DOHH2 (cell line): ENCODE data around the gene SNAP29.

Experiments
- H3F3A ChIP-seq: fragments of 200-600 bp; sonication (generic), shearing (Covaris generic); 2 replicates; pipeline ENCODE4 v1.6.0; 2016; ENCODE audit warnings: antibody characterized with exemption, mild to moderate bottlenecking; ENCODE audit not compliant: control insufficient read depth, insufficient read depth
- H3K27ac ChIP-seq: fragments of 200-600 bp; sonication (generic); 2 replicates; pipeline ENCODE4 v1.5.1; 2014; ENCODE audit warnings: low read depth, mild to moderate bottlenecking, low read length, moderate library complexity
- H3K27me3 ChIP-seq: fragments of 200-600 bp; sonication (generic); 2 replicates; pipeline ENCODE4 v1.6.1; 2014; ENCODE audit warnings: mild to moderate bottlenecking, low read length, mixed read lengths; ENCODE audit not compliant: control insufficient read depth
- H3K36me3 ChIP-seq: fragments of 200-600 bp; sonication (generic); 2 replicates; pipeline ENCODE4 v1.6.1; 2014; ENCODE audit warnings: mild to moderate bottlenecking, low read length, moderate library complexity, mixed read lengths; ENCODE audit not compliant: control insufficient read depth
- H3K4me1 ChIP-seq: fragments of 200-600 bp; sonication (generic); 2 replicates; pipeline ENCODE4 v1.6.1; 2014; ENCODE audit warnings: mild to moderate bottlenecking, low read length, mixed read lengths; ENCODE audit not compliant: control insufficient read depth
- H3K4me2 ChIP-seq: fragments of 200-600 bp; sonication (generic); 2 replicates; pipeline ENCODE4 v1.6.0; 2014; ENCODE audit warnings: mild to moderate bottlenecking, low read length, moderate library complexity
- H3K4me3 ChIP-seq: fragments of 200-600 bp; sonication (generic); 2 replicates; pipeline ENCODE4 v1.5.1; 2014; ENCODE audit warnings: mild to moderate bottlenecking, low read length, mixed read lengths
- H3K79me2 ChIP-seq: fragments of 200-600 bp; sonication (generic); 2 replicates; pipeline ENCODE4 v1.6.1; 2014; ENCODE audit warnings: mild to moderate bottlenecking, low read length, mixed read lengths; ENCODE audit not compliant: control insufficient read depth
- H3K9me2 ChIP-seq: fragments of 200-600 bp; sonication (generic); replicated peaks from 2 replicates; pipeline ENCODE4 v1.6.1; 2014; ENCODE audit warnings: mild to moderate bottlenecking, low read length, mixed read lengths; ENCODE audit not compliant: control insufficient read depth
- H3K9me3 ChIP-seq: fragments of 200-600 bp; sonication (generic); 2 replicates; pipeline ENCODE4 v1.6.1; 2014; ENCODE audit warnings: antibody characterized with exemption, low read length, mixed read lengths; ENCODE audit not compliant: control insufficient read depth, insufficient read depth
- H4K20me1 ChIP-seq: fragments of 200-600 bp; sonication (generic); 2 replicates; pipeline ENCODE4 v1.6.0; 2014; ENCODE audit warnings: low read depth, mild to moderate bottlenecking, antibody characterized with exemption, low read length, moderate library complexity; ENCODE audit not compliant: control insufficient read depth, insufficient read depth
- EZH2phosphoT487 ChIP-seq: fragments of 200-600 bp; sonication (generic); IDR thresholded peaks from 2 replicates; pipeline ENCODE4 v1.6.1; 2017; ENCODE audit warnings: borderline replicate concordance, mild to moderate bottlenecking, antibody characterized with exemption, low read length, moderate library complexity, mixed read lengths
- TF ChIP-seq, protein P1 (sequence below): fragments of 200-600 bp; sonication (generic); IDR thresholded peaks from one replicate; pipeline ENCODE4 v1.5.1; 2014; ENCODE audit warnings: antibody characterized with exemption, mild to moderate bottlenecking, low read depth, low read length; ENCODE audit not compliant: poor library complexity, severe bottlenecking

Gene SNAP29

DNA sequence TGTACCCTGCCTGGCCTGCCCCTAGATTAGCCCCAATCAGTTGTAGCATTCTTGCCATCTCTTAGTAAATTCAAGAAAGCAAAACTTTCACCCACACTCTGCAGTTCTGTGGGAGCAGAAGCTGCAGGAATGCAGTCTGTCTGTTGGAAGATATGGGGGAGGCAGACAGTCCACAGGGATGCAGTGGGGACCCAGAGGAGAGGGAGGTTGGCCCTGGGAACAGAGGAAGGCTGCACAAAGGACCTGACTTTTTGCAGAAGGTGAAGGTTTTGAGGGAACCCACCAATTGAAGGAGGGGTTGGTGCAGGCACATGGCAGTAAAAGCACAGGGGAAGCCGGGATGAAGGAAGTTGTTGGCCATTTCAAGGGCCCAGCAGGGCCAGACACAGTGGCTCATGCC lies 16.5 kb downstream of the SNAP29 start:
- H3K79me2 ChIP-seq, result no peaks in the 10 kb centered on the region
- H3K36me3 ChIP-seq, result peaks cover 6% of the 10 kb centered on the region

GRCh38 chr22:20877715-20878114 lies 18.9 kb downstream of the SNAP29 start:
- no peaks in the 10 kb centered on the region for H3K9me2 ChIP-seq
- H3K36me3 ChIP-seq, result peaks cover 14% of the 10 kb centered on the region
- TF ChIP-seq EZH2phosphoT487, result no peak
- TF ChIP-seq, protein P1, sequence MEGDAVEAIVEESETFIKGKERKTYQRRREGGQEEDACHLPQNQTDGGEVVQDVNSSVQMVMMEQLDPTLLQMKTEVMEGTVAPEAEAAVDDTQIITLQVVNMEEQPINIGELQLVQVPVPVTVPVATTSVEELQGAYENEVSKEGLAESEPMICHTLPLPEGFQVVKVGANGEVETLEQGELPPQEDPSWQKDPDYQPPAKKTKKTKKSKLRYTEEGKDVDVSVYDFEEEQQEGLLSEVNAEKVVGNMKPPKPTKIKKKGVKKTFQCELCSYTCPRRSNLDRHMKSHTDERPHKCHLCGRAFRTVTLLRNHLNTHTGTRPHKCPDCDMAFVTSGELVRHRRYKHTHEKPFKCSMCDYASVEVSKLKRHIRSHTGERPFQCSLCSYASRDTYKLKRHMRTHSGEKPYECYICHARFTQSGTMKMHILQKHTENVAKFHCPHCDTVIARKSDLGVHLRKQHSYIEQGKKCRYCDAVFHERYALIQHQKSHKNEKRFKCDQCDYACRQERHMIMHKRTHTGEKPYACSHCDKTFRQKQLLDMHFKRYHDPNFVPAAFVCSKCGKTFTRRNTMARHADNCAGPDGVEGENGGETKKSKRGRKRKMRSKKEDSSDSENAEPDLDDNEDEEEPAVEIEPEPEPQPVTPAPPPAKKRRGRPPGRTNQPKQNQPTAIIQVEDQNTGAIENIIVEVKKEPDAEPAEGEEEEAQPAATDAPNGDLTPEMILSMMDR, result no peak

More for the DNA sequence above, 16.5 kb downstream of the SNAP29 start:
- no peaks in the 10 kb centered on the region for H3K4me1 ChIP-seq
- no peak for TF ChIP-seq EZH2phosphoT487
- TF ChIP-seq, protein P1, result no peak
- no peak overlapping the region for H3K4me2 ChIP-seq
- no peak overlapping the region for H3K27ac ChIP-seq
- no peaks in the 10 kb centered on the region for H3K9me2 ChIP-seq
- no peaks in the 10 kb centered on the region for H3K9me3 ChIP-seq
- no peaks in the 10 kb centered on the region for H4K20me1 ChIP-seq
- H3F3A ChIP-seq, result no peaks in the 10 kb centered on the region
- no peak overlapping the region for H3K4me3 ChIP-seq
- no peaks in the 10 kb centered on the region for H3K27me3 ChIP-seq

GRCh38 chr22:20881231-20881630 lies 22.4 kb downstream of the SNAP29 start:
- Histone ChIP-seq H4K20me1 (no peaks in the 10 kb centered on the region), H3K9me2 (no peaks in the 10 kb centered on the region), H3K9me3 (no peaks in the 10 kb centered on the region), H3K27me3 (no peaks in the 10 kb centered on the region), H3K4me2 (no peak overlapping the region), H3K79me2 (no peaks in the 10 kb centered on the region), H3K36me3 (peaks cover 27% of the 10 kb centered on the region), H3F3A (no peaks in the 10 kb centered on the region), H3K4me3 (no peak overlapping the region), H3K4me1 (no peaks in the 10 kb centered on the region), H3K27ac (no peak overlapping the region)
- TF ChIP-seq EZH2phosphoT487, result no peak
- TF ChIP-seq, protein P1, result no peak

More at GRCh38 chr22:20877715-20878114, 18.9 kb downstream of the SNAP29 start:
- Histone ChIP-seq H3F3A (no peaks in the 10 kb centered on the region), H3K4me1 (no peaks in the 10 kb centered on the region), H3K9me3 (no peaks in the 10 kb centered on the region), H3K4me2 (no peak overlapping the region), H3K27ac (no peak overlapping the region), H4K20me1 (no peaks in the 10 kb centered on the region), H3K79me2 (no peaks in the 10 kb centered on the region), H3K4me3 (no peak overlapping the region), H3K27me3 (no peaks in the 10 kb centered on the region)
